Measurements from ENCODE around the gene VPREB1.
"Not testable (repeated sequence)": the region's sequence is repeated elsewhere in the genome, so short reads cannot be mapped to it uniquely, and the experiment has no call there.

GRCh38 chr22:22294641-22295040, 50.1 kb downstream of the VPREB1 start:
- TF ChIP-seq EZH2 (IDR thresholded peaks at IDR 0.05; ENCODE audit: insufficient read depth, low read length); CTCF (IDR thresholded peaks at IDR 0.05; ENCODE audit: insufficient read depth, low read depth, low read length): not testable (repeated sequence)
